HepG2 (cell line): ENCODE measurements around the gene CD68. TPM values are rescaled to one million over a fixed set of nuclear protein-coding genes. Genes with fewer than 3 reads are reported as not detected.

Experiments used
- GABPA ChIP-seq, 2 experiments: IDR thresholded peaks; 2 replicates each; pipeline ENCODE4 v1.6.1; 2011 to 2016; ENCODE audit warnings: low read depth in 2 of 2, low read length in 1 of 2, missing biosample characterization in 1 of 2, missing genetic modification characterization in 1 of 2
- HDAC1 ChIP-seq: sonication (generic); formaldehyde crosslinking; IDR thresholded peaks from 2 replicates; pipeline ENCODE4 v1.5.1; 2020; ENCODE audit warnings: mild to moderate bottlenecking, missing genetic modification reagents
- HOXA3 ChIP-seq: sonication (generic); formaldehyde crosslinking; IDR thresholded peaks from 2 replicates; pipeline ENCODE4 v1.5.0; 2020; ENCODE audit warnings: missing genetic modification reagents
- MZF1 ChIP-seq: sonication (generic); formaldehyde crosslinking; IDR thresholded peaks from 2 replicates; pipeline ENCODE4 v1.8.1; 2023; ENCODE audit warnings: mild to moderate bottlenecking, missing genetic modification reagents, borderline replicate concordance
- SIN3A ChIP-seq: IDR thresholded peaks from 2 replicates; pipeline ENCODE4 v1.6.1; 2011; ENCODE audit warnings: low read depth, mild to moderate bottlenecking, control low read depth, low read length, borderline replicate concordance
- SP4 ChIP-seq: sonication (generic); formaldehyde crosslinking; IDR thresholded peaks from 2 replicates; pipeline ENCODE4 v1.8.1; 2023; ENCODE audit warnings: mild to moderate bottlenecking, missing genetic modification reagents
- ZNF605 ChIP-seq: sonication (generic); formaldehyde crosslinking; IDR thresholded peaks from 2 replicates; pipeline ENCODE4 v1.8.0; 2022; ENCODE audit warnings: mild to moderate bottlenecking, missing genetic modification reagents
- ZNF75D ChIP-seq: sonication (generic); formaldehyde crosslinking; IDR thresholded peaks from 2 replicates; pipeline ENCODE4 v1.8.1; 2023; ENCODE audit warnings: missing genetic modification reagents, mild to moderate bottlenecking, borderline replicate concordance
- ZNF816 ChIP-seq: sonication (generic); formaldehyde crosslinking; IDR thresholded peaks from 2 replicates; pipeline ENCODE4 v1.8.0; 2022; ENCODE audit warnings: missing genetic modification reagents, mild to moderate bottlenecking, borderline replicate concordance
- ZZZ3 ChIP-seq: sonication (generic); formaldehyde crosslinking; IDR thresholded peaks from 2 replicates; pipeline ENCODE4 v1.4.0; 2020; ENCODE audit warnings: missing genetic modification reagents, mild to moderate bottlenecking, borderline replicate concordance
- polyA plus RNA-seq, 8 experiments: library from polyadenylated mRNA; depleted of rRNA in 3 of 8; stranded (reverse) in 7 of 8; unstranded in 1 of 8; fragments of >200 nt; fragmentation: Illumina TruSeq in 4 of 8; extraction: Trizol in 4 of 8; gene quantifications; 2 replicates each; pipeline versions ENCODE4 v1.2.1 to v1.2.3, GENCODE V29; 2011 to 2016; ENCODE audit warnings: low read depth in 4 of 8, missing spikeins in 1 of 8, mixed read lengths in 1 of 8; ENCODE audit not compliant: insufficient read depth in 1 of 8
- total RNA-seq, 5 experiments: library from RNA; depleted of rRNA; stranded (reverse); fragments of >200 nt; fragmentation: Illumina TruSeq; extraction: Trizol; gene quantifications; 2 replicates each; pipeline ENCODE4 v1.2.3, GENCODE V29; 2016; ENCODE audit warnings: low read depth in 1 of 5
- TF ChIP-seq, protein P1 (sequence below): sonication (generic); formaldehyde crosslinking; IDR thresholded peaks from one replicate; pipeline ENCODE4 v1.5.1; 2020; ENCODE audit warnings: mild to moderate bottlenecking, missing genetic modification reagents; ENCODE audit errors: not compliant biosample characterization
- TF ChIP-seq, protein P2 (sequence below): sonication (generic); formaldehyde crosslinking; IDR thresholded peaks from 2 replicates; pipeline ENCODE4 v1.5.0; 2020; ENCODE audit warnings: mild to moderate bottlenecking, missing genetic modification reagents, moderate library complexity
- TF ChIP-seq, protein P3 (sequence below): sonication (generic); formaldehyde crosslinking; IDR thresholded peaks from 2 replicates; pipeline ENCODE4 v1.4.0; 2020; ENCODE audit warnings: missing genetic modification reagents
- TF ChIP-seq, protein P4 (sequence below): IDR thresholded peaks from 2 replicates; pipeline ENCODE4 v1.6.1; 2016; ENCODE audit warnings: low read depth

Gene CD68
- total and polyA plus RNA-seq, 2 of the 13 experiments (the other 11 are each of a cell fraction or from before 2014, with no cell fraction given): 10.3 to 104 TPM

DNA sequence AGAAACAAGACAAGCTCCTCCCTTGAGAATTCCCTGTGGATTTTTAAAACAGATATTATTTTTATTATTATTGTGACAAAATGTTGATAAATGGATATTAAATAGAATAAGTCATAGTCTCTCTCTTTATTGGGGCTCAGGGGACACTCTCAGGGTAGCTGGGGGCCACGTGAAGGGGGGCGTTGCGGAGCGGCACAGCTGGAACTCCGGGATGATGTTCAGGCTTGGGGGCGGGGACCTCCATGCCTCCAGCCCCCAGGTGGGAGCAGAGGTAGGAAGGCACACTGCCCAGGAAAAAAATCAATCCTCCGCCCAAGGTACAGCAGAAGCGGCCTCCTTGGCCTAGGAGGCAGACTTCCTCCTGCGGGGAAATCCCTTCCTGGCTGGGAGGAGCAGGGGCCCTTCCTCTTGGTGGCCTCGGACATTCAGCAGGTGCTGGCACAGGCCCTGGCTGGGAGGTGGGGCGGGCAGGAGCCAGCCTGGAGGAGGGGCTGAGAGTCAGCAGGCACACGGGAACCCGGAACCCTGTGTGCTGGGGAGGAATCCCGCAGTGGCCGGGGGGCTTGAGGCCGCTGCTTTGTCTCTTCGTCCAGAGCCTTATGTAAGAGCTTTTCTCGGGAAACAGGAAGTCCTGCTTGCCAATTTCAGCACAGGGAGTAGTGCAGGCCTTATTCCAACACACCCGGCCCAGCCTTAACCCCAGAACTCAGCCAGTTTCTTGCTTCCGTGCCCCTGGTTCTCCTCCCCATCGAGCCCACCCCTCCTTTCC lies 21.5 kb upstream of the CD68 start (continued):
- TF ChIP-seq, protein P1, sequence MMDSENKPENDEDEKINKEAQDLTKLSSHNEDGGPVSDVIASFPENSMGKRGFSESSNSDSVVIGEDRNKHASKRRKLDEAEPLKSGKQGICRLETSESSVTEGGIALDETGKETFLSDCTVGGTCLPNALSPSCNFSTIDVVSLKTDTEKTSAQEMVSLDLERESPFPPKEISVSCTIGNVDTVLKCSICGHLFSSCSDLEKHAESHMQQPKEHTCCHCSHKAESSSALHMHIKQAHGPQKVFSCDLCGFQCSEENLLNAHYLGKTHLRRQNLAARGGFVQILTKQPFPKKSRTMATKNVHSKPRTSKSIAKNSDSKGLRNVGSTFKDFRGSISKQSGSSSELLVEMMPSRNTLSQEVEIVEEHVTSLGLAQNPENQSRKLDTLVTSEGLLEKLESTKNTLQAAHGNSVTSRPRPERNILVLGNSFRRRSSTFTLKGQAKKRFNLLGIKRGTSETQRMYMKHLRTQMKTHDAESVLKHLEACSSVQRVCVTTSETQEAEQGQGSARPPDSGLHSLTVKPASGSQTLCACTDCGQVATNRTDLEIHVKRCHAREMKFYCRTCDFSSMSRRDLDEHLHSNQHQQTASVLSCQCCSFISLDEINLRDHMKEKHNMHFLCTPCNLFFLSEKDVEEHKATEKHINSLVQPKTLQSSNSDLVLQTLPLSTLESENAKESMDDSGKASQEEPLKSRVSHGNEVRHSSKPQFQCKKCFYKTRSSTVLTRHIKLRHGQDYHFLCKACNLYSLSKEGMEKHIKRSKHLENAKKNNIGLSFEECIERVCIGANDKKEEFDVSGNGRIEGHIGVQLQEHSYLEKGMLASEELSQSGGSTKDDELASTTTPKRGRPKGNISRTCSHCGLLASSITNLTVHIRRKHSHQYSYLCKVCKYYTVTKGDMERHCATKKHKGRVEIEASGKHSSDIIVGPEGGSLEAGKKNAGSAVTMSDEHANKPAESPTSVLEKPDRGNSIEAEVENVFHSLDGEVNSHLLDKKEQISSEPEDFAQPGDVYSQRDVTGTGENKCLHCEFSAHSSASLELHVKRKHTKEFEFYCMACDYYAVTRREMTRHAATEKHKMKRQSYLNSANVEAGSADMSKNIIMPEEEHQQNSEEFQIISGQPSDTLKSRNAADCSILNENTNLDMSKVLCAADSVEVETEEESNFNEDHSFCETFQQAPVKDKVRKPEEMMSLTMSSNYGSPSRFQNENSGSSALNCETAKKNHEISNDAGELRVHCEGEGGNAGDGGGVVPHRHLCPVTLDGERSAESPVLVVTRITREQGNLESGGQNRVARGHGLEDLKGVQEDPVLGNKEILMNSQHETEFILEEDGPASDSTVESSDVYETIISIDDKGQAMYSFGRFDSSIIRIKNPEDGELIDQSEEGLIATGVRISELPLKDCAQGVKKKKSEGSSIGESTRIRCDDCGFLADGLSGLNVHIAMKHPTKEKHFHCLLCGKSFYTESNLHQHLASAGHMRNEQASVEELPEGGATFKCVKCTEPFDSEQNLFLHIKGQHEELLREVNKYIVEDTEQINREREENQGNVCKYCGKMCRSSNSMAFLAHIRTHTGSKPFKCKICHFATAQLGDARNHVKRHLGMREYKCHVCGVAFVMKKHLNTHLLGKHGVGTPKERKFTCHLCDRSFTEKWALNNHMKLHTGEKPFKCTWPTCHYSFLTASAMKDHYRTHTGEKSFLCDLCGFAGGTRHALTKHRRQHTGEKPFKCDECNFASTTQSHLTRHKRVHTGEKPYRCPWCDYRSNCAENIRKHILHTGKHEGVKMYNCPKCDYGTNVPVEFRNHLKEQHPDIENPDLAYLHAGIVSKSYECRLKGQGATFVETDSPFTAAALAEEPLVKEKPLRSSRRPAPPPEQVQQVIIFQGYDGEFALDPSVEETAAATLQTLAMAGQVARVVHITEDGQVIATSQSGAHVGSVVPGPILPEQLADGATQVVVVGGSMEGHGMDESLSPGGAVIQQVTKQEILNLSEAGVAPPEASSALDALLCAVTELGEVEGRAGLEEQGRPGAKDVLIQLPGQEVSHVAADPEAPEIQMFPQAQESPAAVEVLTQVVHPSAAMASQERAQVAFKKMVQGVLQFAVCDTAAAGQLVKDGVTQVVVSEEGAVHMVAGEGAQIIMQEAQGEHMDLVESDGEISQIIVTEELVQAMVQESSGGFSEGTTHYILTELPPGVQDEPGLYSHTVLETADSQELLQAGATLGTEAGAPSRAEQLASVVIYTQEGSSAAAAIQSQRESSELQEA: no peak
- TF ChIP-seq ZNF816 (CRISPR knock-in tag) (no peak), GABPA (IDR thresholded peaks at IDR 0.05; ENCODE audit: low read depth, low read length) (no peak), GABPA (CRISPR knock-in tag; IDR thresholded peaks at IDR 0.05; ENCODE audit: low read depth) (peak; percentile 24; the same call in 1 of the 2 replicates), HDAC1 (peak; percentile 43; the same call in 1 of the 2 replicates), SIN3A (peak; percentile 74; the same call in 1 of the 2 replicates), MZF1 (CRISPR knock-in tag) (no peak), SP4 (CRISPR knock-in tag) (peak; percentile 35; the same call in 1 of the 2 replicates), ZZZ3 (CRISPR knock-in tag) (peak; percentile 72; the same call in 1 of the 2 replicates), ZNF75D (no peak), ZNF605 (CRISPR knock-in tag) (peak; percentile 75; the same call in 1 of the 2 replicates), HOXA3 (CRISPR knock-in tag) (peak; percentile 36; the same call in 1 of the 2 replicates)
- TF ChIP-seq, protein P2, sequence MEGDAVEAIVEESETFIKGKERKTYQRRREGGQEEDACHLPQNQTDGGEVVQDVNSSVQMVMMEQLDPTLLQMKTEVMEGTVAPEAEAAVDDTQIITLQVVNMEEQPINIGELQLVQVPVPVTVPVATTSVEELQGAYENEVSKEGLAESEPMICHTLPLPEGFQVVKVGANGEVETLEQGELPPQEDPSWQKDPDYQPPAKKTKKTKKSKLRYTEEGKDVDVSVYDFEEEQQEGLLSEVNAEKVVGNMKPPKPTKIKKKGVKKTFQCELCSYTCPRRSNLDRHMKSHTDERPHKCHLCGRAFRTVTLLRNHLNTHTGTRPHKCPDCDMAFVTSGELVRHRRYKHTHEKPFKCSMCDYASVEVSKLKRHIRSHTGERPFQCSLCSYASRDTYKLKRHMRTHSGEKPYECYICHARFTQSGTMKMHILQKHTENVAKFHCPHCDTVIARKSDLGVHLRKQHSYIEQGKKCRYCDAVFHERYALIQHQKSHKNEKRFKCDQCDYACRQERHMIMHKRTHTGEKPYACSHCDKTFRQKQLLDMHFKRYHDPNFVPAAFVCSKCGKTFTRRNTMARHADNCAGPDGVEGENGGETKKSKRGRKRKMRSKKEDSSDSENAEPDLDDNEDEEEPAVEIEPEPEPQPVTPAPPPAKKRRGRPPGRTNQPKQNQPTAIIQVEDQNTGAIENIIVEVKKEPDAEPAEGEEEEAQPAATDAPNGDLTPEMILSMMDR (CRISPR knock-in tag): peak; percentile 27
- TF ChIP-seq, protein P3, sequence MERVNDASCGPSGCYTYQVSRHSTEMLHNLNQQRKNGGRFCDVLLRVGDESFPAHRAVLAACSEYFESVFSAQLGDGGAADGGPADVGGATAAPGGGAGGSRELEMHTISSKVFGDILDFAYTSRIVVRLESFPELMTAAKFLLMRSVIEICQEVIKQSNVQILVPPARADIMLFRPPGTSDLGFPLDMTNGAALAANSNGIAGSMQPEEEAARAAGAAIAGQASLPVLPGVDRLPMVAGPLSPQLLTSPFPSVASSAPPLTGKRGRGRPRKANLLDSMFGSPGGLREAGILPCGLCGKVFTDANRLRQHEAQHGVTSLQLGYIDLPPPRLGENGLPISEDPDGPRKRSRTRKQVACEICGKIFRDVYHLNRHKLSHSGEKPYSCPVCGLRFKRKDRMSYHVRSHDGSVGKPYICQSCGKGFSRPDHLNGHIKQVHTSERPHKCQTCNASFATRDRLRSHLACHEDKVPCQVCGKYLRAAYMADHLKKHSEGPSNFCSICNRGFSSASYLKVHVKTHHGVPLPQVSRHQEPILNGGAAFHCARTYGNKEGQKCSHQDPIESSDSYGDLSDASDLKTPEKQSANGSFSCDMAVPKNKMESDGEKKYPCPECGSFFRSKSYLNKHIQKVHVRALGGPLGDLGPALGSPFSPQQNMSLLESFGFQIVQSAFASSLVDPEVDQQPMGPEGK: peak; percentile 76
- TF ChIP-seq, protein P4, sequence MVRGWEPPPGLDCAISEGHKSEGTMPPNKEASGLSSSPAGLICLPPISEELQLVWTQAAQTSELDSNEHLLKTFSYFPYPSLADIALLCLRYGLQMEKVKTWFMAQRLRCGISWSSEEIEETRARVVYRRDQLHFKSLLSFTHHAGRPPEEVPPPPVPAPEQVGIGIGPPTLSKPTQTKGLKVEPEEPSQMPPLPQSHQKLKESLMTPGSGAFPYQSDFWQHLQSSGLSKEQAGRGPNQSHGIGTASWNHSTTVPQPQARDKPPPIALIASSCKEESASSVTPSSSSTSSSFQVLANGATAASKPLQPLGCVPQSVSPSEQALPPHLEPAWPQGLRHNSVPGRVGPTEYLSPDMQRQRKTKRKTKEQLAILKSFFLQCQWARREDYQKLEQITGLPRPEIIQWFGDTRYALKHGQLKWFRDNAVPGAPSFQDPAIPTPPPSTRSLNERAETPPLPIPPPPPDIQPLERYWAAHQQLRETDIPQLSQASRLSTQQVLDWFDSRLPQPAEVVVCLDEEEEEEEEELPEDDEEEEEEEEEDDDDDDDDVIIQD (CRISPR knock-in tag): 0 out of 2 replicates have a peak, but pooled peaks have one; percentile 25
